Measurements from ENCODE around the gene UBL7.

DNA sequence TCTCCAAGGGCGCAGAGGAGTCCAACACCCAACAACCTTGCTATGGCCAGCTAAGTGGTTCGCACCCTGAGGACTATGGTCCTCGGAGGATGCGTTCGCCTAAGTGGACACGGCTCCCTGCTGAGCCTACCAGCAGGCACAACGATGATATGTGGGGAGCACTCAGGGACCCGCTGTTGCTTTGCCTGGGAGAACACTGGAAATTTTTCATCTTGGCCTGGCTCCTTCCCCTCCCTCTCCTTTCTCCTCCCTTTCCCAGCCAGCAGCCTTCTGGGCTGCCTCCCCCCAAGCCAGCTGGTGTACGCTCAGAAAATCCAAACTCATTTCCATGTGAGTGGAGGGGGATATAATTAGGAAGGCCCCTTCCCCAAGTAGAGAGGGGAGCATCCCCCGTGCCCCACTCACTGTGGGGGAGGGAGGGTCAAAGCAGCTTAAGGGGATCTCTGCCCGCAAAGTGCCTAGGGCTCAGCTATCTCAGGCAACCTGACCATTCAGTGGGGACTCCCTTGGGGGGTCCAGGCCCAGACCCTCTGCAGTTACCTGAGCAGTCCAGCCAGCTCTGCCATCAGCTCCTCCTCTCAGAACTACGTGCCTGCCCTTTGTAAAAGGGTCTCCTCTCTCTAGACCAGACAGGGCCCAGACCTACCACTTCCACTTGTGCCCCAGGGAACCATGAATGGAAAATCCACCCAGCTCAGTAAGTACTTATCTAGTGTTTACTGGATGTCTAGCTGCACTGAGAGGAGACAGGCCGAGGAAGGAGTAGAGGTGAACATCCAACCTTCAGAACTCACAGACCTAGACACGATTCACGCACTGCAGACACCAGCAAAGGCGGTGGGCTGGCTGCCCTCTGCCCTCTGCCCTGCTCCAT, 26.5 kb downstream of the UBL7 start:
- no peak for TF ChIP-seq CTCF (IDR thresholded peaks at IDR 0.05)
- TF ChIP-seq EZH2 (IDR thresholded peaks at IDR 0.05; ENCODE audit: borderline replicate concordance, insufficient read depth, low read depth, low read length, poor library complexity, severe bottlenecking) = no peak

All from B cell (primary cell).